IPS DF 19.7 (cell line): ENCODE measurements around the gene SPOP.

Experiments used
- DNase-seq: peaks from one replicate; pipeline ENCODE4 v3.0.0-alpha.2; 2013; ENCODE audit warnings: low read depth, low spot score

SPOP gene

DNA sequence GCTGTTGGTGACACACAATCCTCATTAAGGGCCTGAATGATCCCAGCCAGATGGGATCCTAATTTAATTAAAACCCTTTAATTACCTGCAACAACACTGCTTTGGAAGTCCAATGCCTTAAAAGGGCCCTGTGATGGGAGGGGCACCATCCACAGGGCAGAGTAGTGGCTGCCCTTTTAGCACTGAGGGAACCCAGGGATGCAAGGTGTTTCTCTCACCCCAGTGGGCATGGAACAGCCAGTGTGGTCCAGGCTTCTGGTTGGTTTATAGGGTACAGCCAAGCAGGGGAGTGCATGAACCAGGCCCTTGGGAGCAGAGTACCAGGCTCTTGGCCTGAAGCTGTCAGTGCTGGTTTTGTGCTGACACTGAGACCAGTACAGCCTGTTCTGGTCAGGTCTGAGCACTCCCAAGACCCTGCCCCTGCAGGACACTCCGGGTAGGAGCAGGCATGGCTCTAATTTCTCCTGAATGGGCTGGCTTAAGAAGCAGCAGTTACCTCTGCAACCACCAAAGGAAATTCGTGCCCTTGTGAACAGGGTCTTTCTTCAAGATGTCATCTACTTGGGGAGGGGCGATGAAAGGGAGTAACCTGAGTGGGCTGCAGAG lies 92.4 kb downstream of the SPOP start:
- DNase-seq, result no peak

DNA sequence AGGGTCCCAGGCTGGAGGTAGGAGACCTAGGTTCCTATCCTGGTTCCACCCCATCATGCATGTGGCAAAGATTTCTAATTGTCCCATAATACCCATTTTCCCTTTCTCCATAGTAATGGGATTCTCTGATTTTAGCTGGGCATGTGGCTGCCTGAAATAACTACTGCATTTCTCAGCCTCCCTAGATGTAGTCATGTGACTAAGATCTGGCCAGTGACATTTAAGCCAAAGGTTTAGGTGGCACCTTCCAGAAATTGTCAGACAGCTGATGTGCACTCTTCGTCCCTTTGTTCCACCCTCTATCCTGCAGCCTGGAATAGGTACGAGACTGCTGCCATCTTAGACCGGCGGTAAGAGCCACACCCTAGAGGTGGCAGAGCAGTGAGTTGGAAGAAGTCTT lies 94.0 kb downstream of the SPOP start:
- DNase-seq, result no peak

DNA sequence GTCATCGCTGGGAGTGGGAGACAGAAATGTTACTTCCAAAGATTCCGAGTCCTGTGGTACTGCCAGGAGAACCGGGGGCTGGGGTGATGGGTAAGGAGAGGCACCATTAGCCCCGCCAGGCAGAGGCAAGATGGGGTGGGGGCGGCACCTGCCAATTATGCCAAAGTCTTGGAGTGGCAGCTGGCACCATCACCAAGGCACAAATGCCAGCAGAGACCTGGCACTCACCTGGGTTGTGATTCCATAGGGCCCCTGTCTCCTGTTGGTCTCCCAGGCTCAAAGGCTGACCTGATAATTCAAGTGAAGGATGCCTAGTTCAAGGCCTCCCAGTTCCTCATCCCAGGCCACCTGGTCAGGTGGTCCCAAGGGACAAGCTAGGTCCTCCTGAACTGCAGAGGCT lies 94.7 kb downstream of the SPOP start:
- no peak for DNase-seq

DNA sequence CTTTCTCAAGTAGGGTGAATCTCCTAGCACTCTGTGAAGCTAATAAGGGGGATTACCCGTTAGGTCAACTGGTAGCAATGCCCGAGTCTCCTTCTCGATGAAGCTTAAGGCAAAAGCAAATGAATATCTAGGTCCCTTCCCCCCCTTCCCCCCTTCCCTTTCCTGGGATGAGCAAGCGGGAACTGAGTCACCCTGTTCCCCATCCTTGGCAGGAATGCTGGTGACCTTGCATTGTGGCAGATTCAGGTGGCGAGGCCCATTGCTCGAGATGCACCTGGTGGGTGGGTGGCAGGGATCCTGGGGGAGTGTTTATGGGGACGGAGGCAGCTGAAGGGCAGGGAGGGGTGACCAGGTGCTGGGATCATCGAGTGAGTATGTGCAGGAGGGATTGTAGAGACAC lies 95.1 kb downstream of the SPOP start:
- DNase-seq, result no peak

DNA sequence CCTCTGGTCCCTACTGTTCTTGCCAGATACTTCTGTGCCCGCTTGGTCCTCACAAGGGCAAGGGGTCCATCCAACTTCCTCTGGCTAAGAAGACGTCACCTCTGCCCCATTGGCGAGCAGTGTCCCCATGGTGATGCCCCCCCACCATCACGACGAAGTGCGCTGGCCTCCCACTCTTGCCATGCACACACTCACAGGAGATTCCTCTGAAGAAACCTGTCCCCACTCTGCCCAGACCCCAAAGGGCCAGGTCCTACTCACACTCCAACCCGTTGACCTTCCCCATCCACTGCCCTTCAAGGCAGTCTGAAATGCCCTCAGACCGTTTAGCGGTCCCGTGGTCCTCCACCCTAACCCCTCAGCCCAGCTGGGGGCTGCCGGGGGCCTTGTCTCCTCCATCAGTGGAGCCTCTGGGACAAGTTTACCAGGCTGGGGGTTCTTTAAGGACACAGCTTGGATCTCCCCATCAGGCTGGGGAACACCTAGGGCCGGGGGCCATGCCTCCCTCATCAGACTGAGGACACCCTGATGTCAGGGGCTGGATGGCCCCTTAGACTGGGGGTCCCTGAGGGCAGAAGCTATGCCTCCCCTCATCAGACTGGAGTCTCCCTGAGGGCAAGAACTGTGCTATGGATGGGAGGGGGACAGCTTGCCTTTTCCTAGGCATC lies 95.7 kb downstream of the SPOP start:
- DNase-seq, result no peak

DNA sequence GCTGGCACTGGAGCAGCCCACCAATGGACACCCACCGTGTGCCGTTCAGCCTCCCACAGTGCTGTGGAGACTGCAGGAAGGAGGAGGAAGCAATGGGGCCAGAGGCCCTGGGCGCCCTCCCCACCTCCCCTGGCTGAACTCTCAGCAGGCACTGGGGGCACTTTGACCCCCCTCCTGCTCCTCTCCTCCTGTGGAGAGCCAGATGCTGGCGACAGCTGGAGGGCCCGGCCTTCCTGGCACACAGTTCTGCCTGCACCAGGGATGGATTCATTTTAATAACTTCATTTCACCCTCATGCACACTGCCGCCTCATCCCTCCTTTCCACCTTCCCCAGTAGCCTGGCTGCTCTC lies 96.3 kb downstream of the SPOP start:
- no peak for DNase-seq

DNA sequence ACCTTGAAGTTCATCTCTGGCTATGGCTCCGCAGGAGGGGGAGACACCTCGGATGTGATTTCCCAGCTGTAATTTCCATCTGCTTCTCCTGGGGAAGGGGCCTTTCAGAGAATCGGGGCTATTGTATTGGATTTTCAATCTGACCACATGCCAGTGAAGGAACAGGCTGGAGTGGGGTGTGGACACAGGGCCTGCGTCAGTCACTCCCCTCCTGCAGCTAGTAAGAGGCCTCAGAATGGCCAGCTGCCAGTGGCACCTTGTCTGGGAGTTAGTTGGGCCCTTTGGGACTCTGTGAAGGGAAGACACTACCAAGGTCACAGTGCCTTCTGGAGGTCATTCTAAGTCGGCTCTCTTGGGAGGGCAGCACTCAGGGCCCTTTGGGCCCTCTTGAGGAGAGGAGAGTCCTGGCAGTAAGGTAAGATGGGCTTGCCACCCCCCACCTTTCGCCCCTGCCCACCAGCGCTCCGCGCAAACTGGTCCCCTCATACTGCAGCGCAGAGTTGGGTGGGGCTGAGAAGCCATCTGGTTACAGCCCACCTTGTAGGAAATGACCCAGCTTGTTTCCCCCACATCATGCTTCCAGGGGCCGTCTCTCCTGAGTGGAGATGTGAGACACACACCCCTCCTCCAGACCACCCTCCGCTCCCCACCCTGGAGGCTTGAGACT lies 96.8 kb downstream of the SPOP start:
- DNase-seq, result no peak

DNA sequence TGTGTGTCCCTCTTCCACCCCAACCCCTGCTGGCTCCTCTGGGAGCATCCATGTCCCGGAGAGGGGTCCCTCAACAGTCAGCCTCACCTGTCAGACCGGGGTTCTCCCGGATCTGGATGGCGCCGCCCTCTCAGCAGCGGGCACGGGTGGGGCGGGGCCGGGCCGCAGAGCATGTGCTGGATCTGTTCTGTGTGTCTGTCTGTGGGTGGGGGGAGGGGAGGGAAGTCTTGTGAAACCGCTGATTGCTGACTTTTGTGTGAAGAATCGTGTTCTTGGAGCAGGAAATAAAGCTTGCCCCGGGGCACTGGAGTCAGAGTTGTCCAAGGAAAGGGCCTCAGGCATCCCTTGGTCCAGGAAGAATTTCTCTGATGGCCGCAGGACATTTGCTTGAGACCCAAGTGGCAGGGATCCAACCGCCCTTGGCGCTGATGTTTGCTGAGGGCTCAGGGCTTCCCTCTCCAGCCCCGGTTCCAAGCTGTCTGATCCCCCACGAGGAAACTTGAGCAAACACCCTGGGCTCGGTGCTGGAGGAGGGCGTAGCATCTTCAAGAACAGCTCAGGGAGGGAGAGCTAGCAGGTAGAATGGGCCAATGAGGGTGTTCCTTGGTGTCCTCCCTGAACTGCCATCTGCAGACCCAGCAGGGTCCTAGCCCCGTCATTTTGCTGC lies 97.7 kb downstream of the SPOP start:
- DNase-seq, result no peak

DNA sequence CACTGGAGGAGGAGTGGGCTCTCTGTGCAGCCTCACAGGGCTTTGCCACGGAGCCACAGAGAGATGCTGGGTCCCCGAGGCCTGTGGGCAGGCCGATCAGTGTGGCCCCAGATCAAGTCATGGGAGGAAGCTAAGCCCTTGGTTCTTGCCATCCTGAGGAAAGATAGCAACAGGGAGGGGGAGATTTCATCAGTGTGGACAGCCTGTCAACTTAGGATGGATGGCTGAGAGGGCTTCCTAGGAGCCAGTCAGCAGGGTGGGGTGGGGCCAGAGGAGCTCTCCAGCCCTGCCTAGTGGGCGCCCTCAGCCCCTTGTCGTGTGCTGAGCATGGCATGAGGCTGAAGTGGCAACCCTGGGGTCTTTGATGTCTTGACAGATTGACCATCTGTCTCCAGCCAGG lies 98.4 kb downstream of the SPOP start:
- no peak for DNase-seq

DNA sequence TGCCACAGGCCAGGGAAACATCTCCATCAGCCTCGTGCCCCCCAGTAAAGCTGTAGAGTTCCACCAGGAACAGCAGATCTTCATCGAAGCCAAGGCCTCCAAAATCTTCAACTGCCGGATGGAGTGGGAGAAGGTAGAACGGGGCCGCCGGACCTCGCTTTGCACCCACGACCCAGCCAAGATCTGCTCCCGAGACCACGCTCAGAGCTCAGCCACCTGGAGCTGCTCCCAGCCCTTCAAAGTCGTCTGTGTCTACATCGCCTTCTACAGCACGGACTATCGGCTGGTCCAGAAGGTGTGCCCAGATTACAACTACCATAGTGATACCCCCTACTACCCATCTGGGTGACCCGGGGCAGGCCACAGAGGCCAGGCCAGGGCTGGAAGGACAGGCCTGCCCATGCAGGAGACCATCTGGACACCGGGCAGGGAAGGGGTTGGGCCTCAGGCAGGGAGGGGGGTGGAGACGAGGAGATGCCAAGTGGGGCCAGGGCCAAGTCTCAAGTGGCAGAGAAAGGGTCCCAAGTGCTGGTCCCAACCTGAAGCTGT lies 98.9 kb downstream of the SPOP start:
- DNase-seq, result no peak

DNA sequence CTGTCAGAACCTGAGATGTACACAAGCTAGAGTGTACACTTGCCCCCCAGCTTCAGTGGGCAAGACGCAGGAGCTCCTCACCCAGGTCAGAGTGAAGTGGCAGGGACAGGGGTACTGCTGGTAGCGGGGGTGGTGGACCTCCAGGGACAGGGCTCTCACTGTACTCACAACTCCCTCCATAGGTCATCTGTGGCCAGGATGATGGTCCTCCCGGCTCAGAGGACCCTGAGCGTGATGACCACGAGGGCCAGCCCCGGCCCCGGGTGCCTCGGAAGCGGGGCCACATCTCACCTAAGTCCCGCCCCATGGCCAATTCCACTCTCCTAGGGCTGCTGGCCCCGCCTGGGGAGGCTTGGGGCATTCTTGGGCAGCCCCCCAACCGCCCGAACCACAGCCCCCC lies 99.5 kb downstream of the SPOP start:
- DNase-seq, result no peak

DNA sequence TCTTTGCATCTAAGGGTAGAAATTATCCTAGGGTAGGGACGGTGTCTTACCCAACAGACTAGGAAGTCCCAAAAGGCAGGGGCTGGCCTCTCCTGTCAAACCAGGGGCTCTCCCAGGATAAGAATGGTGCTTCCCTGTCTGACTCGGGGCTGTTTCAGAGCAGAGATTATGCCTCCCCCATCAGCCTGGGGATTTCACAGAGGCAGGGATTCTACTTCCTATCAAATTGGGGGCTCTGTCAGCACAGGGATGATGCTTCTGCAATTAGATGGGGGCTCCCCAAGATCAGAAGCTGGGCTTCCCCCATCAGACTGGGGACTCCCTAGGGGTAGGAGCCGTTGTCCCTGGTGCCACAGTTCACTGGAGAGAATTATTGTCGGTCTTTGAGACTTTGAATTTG lies 99.9 kb downstream of the SPOP start:
- DNase-seq, result no peak

DNA sequence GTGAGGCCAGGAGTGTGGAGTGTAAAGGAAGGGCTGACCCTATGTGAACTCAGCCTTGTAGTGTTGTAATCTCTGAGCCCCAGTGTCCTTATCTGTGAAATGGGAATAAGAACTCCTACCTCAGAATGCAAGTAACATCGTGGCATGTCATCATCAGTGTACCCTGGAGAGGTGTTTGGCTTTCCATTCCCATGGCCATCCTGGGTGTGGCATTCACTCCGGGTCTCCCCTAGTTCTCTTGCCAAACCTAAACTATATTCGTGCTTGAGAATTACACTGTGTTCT lies 100.3 kb downstream of the SPOP start:
- DNase-seq, result no peak

DNA sequence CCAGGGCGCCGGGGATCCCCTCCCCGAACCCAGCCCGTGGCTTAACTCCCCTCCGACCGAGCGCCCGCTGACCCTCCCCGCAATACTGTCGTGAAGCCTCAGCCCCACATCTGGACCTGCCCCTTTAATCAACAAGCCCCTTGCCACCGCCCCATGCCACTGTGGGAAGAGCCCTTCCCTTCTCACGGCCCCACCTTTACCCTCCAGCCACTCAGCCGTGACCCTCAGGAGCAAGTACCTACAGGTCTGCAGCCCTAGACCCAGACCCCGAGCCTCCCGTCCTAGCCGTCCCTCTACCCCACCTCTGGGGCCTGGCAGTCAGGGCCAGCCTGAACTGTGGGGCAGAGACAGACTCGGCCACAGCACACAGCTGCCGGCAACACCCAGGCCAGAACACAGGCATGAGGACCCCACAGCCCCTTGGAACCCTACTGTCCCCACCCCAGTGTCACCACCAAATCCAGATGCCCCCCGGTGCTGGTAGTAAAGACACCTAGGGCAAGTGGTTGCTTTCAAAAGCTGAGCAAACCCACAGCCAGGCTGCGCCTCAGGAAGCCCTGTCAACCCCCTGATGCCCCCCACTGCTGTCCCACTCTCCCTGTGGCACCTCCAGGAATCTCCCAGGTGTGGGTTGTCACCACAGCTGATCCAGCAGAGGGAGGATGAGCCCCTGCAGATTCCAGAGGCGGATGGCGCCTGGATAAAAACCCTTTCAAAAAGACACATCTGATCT lies 100.8 kb downstream of the SPOP start:
- no peak for DNase-seq

DNA sequence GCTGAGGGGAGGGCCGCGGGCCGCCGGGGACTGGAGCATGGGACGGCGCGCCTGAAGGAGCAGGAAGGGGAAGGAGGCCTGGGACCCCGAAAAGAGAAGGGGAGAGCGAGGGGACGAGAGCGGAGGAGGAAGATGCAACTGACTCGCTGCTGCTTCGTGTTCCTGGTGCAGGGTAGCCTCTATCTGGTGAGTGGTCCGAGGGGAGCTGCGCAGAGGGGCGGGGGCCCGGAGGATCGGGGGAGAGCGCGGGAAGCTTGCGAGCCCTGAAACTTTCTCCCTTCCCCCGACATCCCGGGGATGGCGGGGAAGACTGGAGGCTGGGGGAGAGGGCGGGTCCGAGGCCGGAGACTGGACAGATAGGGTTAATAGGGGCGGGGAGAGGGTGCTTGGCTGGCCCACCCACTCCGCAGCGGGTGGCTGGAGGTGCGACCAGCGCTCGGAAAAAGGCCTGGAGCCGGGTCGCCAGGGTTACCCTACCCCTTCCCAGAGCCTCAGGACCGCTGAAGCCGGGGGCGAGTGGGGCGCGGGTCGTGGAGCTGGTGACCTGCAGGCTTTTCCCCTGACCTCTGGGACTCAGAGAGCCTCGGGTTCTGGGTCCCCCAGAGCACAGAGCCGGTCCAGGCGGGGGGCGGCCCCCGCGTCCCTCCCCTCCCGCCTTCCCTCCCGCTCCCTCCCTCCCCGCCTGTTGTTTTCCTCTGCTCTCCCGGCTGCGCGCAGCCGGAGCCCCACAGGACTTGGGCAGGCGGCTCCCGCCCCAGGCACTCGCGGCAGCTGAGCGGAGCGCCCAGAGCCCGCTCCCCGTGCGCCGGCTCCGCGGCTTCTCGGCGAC lies 101.6 kb downstream of the SPOP start:
- no peak for DNase-seq

DNA sequence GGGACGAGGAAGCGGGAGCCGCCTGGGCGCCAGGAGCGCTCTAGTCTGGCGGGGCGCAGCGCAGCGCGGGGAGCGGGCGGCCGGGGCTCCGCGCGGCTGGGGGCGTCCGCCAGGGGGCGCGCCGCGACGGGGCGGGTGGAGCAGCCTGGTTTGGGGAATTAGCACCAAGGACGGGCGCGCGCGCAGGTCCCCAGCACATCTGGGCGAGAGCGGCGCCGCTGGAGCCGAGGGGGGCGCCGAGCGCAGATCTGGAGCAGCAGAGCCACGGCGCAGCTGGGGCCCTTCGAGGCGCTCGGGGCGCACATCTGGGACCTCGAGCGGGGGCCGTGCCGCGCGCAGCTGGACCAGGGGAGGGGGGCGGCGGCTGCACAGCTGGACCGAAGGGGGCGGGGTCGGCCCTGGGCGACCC lies 102.2 kb downstream of the SPOP start, which contains the start of gene NXPH3:
Gene NXPH3, plus strand, starts transcription at position 193 of the 409 bp plus-strand sequence. CDS start 349 bp downstream, outside the sequence.
- no peak for DNase-seq

DNA sequence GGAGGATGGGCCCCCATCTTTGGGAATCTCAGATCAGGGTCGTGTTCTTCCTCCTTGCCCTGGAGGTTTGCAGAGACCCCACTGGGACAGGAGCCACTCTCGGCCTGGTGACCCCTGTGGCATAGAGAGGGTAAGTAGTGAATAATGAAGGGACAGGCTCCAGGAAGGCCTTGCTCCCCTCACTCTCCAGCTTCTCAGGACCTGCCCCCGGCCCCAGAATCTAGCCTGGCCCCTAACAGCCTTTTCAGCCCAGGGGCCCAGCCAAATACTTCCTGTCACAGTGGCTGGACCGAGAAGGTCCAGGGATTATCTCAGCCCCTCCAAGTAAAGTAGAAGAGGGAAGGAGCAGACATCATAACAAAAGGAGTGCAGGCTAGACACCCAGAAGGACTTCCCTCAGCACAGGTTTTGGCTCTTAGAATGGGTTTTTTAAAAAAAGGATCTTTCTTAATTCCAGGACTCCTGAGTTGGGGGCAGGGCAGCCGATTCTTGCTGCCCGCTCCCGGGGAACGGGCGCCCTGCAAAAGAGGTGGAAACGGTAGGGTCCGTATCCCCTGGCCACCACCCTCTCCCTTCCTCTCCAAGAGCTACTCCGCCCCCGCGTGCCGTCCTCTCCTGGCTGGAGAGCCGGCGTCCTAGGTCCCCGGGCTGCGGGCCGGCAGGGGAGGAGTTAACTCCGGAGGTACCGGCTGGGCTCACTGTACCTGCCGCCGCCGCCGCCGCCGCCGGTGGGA lies 102.8 kb downstream of the SPOP start:
- DNase-seq, result no peak

DNA sequence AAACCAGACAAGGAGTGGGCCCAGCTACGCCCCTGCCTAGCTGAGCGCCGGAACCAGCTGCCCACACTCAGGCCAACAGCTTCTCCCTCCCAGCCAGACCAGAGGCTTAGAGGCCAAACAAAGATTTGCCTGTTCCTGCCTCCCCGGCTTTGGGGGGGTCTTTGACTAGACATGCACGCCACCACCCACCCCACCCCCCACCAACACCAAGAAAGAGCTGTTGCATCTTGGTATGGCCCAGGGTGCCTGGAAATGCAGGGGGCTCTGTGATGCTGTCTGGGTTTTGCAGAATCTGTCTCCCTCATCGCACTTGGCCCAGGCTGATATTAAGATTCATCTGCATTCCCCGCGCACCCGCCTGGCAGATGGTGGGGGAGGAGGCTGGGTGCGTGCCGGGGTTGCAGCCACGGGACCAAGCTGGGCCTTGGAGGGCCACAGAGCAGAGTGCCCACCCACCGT lies 103.5 kb downstream of the SPOP start:
- no peak for DNase-seq

DNA sequence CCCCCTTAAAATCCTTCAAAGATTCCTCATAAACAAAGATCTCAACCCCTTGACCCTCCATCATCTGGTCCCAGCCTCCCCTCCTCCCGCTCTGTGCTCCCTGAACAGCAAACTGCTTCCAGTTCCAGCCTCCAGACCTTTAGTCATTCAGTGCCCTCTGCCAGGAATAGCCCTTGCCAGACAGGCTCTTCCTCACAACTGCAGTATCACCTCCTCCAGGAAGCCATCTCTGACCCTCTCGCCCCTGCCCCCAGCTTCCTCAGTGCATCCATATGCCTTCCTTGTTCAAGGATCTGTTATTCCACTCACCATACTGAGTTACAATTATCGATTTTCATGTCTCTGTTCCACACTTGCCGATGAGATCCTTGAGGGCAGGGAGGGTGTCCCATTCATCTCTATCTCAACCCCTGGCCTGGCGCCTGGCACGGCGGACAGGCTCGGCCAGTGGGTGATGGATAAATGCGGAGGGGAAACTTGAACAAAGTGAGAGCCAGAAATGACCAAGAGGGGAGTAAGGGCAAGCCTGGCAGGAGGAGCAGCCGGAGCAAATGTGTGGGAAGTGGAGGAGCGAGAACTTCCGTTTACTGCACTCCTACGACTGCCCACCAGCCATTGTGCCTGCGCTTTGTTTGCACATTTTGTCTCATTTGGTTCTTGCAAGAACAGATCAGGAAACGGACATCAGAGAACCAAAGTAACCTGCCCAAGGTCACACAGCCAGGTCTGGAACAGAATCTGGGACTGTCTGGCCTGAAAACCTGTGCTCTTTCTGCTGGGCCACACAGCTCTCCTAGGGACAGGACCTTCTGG lies 104.2 kb downstream of the SPOP start:
- no peak for DNase-seq
